HEK293 (cell line): ENCODE data around the gene ASCC1.

Experiments used
- ZBTB26 ChIP-seq: fragments of 450-650 bp; formaldehyde crosslinking; optimal IDR thresholded peaks from 2 replicates; pipeline ENCODE3; 2016; ENCODE audit warnings: missing biosample characterization, mild to moderate bottlenecking, missing genetic modification characterization
- ZNF639 ChIP-seq: fragments of 450-650 bp; formaldehyde crosslinking; IDR thresholded peaks from 2 replicates; pipeline ENCODE4 v1.5.1; 2016; ENCODE audit warnings: missing biosample characterization, missing genetic modification characterization

GRCh38 chr10:72200883-72201282 lies 15.2 kb downstream of the ASCC1 start:
- TF ChIP-seq ZBTB26 (tag by site-specific recombination) (no peak), ZNF639 (tag by site-specific recombination) (no peak)
